Activated naive CD8-positive, alpha-beta T cell treated with anti-CD3 and anti-CD28 coated beads, Interleukin-2, amount 50 U/mL, for 16 hours (primary cell): ENCODE results near the gene SLIT1.

Experiments
- DNase-seq: peaks from one replicate; pipeline ENCODE4 v3.0.0-alpha.2; 2020; ENCODE audit warnings: low read depth, low spot score

SLIT1 gene

DNA sequence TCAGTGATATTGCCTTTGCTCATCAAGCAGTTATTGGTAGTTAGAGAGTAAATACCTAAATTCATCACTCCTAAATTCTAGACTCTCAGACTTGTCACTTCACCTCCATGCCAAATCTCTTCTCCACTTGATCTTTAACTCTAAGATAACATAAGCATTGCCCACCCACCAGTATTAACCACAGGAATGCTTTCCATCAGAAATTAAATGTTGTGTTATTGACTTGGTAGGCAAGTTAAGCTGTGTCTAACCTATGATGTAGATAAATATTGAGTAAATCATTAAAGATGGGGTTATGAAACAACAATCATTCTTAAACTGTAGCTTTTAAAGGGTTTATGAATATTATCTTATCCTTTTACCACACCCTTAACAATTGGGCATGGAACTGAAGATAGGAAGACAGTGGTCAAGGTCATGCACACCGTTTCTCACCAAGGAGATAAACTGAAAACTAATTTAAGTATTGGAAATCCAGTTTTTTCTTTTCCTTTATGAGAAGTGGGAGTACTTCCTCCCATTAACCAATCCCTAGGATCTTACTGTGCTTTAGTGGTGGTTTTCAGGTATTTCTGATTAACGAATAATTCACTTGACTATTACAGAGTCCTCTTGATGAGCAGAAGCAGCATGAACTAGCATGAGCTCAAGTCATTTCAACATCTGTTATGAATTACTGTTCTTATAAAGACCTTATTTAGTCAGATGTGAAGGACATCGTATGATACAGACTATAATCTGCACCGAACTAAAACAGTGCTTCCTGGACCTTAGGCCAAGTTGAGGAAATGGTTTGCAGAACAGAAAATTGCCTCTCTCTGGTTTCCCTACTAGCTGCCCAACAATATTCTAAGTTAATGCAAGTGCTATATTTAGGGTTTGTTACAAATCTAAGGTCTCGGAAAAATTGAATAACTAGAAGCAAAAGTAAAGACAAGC lies 211.7 kb downstream of the SLIT1 start:
- DNase-seq: no peak

DNA sequence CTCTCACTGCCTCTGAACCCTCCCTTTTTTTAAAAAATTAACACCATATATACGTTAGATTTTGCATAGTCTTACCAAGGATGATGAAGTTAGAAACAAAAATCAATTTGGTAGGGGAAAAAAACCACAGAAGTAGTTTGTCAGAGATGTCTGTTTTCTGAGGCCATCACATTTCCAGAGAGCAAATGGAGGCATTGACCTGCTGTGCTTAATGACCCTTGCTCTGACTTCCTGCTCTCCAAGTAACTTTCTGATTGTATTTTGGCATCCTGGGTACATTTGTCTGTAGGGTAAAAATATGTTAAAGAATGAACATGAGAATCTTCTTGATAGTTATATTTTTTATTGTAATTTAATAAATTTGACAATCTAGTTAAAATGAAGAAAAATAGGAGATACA lies 213.5 kb downstream of the SLIT1 start:
- no peak for DNase-seq

DNA sequence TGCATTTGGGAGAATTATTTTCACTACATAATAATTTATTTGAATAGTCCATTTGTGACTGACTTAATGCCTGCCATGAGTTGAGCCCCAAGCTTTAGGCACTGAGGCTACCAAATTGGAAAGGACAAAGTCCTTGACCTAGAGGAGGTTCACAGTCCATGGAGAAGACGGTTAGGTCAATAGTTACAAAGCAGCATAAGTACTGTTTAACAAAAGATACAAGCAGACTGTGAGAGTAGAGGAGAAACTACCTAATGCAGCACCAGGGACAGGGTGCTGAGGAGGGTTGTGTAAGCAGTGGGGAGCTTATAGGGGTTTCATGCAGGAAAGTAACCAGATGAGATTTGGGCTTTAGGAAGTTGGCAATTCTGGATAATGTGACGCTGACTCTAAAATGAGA lies 214.4 kb downstream of the SLIT1 start:
- DNase-seq: no peak

DNA sequence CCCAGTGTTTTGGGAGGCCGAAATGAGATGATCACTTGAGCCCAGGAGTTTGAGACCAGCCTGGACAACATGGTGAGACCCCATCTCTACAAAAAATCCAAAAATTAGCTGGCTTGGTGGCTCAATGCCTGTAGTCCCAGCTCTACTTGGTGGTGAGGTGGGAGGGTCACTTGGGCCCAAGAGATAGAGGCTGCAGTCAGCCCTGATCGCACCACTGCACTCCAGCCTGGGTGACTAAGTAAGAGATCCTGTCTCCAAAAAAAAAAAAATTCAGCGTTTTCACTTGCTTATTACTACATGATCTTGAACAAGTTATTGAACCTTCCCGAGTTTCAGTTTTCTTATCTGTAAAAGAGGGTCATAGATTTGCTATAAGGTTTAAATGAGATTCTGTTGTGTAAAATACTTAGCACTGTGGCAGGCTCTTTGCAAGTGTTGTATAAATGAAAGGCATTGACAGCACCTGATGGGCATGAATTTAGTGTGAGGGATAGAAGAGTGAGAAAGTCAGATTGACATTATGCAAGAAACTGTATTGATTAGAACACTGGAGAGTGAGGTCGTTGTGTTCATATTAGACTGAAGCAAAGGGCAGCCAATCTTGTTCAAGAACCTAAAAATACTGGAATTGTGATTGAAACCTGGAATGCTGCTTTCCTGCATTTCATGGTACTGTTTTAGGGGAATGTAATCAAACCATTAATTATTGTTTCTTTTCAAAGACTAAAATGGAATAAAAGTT lies 216.9 kb downstream of the SLIT1 start:
- DNase-seq: no peak

DNA sequence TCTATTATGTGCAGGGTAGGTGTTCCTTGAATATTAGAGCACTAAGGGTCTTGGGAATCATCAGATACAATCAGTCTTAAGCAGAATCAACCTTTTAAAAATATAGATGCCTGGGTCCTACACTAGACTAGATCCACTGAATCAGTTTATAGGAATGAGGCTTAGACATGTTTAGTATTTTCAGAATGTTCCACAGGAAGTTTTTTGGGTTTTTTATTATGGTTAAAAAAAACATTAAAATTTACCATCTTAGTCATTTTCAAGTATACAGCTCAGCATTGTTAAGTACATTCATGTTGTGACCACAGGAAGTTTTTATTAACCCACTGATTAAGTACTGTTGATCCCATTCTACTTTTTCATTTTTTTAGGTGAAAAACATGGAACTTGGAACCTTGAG lies 217.9 kb downstream of the SLIT1 start:
- no peak for DNase-seq

DNA sequence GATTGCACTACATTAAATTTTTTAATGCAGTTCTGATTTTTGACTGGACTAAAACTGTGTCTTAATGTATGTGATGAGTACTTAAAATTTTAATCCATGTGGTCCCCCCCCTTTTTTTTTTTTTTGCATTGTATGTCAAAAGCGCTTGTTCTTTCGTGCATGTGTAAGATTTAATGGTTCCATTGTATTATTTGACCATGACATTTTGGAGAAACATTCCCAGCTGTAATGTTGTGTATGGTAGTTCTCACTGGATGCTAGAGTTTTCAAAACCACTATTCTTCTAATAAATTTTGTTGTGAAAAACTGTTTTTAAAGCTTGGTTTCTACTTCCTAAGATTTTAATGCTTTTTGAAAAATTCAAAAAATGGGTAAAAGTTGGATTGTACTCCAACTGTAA lies 221.6 kb downstream of the SLIT1 start:
- DNase-seq: no peak

DNA sequence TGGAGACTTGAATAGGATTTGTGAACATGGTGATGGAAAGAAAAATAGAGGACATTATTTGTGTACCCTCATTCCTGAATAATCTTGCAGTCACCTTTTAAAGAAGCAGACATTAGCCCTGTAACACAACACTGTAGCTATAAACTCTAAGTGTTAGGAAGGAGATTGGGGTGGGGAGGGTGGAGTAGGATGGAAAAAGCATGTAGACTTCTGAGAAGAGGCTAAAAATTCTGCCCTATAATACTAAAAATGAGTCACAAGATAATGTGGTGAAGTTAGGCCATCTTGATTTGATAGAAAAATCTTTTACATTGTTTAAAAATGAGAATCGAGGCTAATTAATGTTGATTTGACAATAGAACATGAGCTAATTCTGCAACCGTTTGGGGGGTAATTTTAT lies 224.9 kb downstream of the SLIT1 start:
- no peak for DNase-seq

DNA sequence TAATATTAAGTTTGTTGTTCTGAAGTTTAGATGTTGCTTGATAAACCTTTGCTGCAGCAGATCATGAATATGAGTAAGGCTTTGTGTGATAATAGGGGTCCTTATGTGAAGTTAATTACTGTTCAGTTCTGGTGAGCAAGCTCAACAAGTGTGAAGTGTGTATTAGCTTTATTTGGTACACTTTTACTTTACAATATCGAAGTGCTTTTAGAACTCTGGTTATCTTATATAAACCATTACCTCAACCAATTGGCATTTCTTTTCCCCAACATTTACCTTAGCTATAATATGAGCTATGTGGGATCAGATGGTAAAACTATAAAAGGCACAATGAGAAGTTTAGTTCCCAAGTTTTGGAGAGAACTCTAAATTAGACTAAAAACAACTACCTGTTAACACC lies 226.0 kb downstream of the SLIT1 start:
- no peak for DNase-seq

DNA sequence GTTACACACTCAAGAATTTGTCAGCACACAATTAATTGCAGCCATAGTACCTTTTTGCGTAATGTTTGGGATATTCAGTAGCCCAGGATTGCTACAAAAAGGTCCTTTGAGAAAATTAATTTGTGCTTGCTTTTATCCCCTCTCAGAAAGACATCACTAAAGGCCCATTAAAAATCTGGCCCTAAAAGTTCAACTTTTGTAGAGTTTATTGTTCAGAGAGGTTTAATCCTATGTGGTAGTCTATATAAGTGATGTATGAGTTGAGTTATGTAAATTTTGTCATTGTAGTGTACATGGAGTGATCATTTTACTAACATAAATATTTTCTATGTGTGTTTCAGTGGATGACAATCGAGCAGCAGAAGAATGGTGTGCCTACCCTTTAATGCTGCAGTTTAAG lies 227.7 kb downstream of the SLIT1 start:
- DNase-seq: no peak

DNA sequence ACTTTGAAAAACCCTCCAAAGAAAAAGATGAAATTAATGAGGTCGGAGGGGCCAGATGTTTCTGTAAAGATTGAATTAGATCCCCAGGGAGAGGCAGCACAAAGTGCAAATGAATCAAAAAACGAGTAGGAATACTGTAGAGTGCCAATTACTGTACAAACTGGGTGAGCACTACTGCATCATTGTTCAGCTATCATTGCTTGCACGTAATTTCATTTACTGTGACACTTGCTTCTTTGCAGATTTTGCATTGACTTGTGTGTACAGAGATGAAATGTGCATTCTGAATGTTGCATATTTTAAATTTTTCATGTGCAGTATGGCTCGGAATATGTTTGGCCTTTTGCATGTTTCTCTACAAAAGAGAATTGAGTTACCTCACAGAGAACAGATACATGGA lies 230.0 kb downstream of the SLIT1 start:
- no peak for DNase-seq

DNA sequence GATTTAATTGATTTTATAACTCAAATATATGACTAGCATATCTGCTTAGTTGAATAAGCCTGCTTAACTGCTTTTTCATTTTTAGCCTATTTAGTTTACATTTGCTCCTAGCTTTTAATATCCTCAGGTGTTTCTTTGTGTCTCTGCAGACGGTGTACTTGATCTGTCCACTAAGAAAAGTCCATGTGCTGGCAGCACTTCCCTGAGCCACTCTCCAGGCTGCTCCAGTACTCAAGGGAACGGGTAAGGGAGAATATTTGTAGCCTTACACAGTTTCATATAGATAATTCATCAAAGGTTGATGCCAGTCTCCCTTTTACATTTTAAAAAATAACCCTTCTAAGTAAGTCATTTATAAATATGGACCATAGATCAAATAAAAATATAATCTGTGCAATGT lies 233.8 kb downstream of the SLIT1 start:
- no peak for DNase-seq

DNA sequence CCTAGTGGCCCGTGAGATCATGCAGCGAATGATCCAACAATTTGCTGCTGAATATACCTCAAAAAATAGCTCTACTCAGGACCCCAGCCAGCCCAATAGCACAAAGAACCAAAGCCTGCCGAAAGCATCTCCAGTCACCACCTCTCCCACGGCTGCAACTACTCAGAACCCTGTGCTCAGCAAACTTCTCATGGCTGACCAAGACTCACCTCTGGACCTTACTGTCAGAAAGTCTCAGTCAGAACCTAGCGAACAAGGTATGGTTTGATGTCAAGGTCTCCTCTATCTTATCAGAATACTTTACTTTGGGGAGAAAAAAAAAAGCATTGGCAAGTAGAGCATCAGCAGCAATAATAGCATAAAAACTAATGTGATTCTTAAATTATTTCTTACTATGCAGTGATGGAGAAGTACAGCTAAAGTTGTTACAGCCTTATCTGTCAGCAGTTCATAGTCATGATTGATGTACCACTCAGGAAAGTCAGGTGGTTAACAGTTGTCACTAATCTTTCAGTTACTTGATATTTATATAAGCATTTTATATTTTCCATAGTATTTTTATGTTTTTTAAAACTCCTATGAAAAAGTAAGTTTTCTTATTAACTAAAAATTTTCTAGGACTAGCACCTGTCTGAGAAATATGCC lies 236.6 kb downstream of the SLIT1 start:
- DNase-seq: no peak
